ENCODE results near the gene ASB2. TPM values are rescaled to one million over a fixed set of nuclear protein-coding genes. Genes with fewer than 3 reads are reported as not detected.

ASB2 gene
- total and polyA plus RNA-seq, 2 of the 4 experiments (the other 2 are of a cell fraction): 0.54 to 0.77 TPM

GRCh38 chr14:93972618-93973205 lies 3.7 kb downstream of the ASB2 start:
- H4K91ac ChIP-seq (ENCODE audit: insufficient read depth, low read depth, low read length): no peak overlapping the region
- ChIA-PET CTCF (no interaction called here), POLR2A (ENCODE audit: unreplicated experiment) (no interaction called here)
- intact Hi-C loops (cut with micrococcal nuclease): no loop called here
- no peak overlapping the region for H3K56ac ChIP-seq (ENCODE audit: extremely low read depth, insufficient read depth, low read length)
- no TSS peak for BruUV-seq (replicated peaks)
- H4K5ac ChIP-seq (ENCODE audit: low read depth, low read length): no peak overlapping the region
- H4K20me1 ChIP-seq (ENCODE audit: insufficient read depth, low read length): no peaks in the 10 kb centered on the region
- H3K4me3 ChIP-seq (ENCODE audit: insufficient read depth, low read depth, low read length): no peak overlapping the region
- no peaks in the 10 kb centered on the region for H3K79me1 ChIP-seq (ENCODE audit: low read depth in 1 of 2, low read length in 2 of 2)
- H3K4me2 ChIP-seq (ENCODE audit: low read depth, low read length): no peak overlapping the region
- H3K18ac ChIP-seq (ENCODE audit: low read depth, low read length): no peak overlapping the region
- no peak overlapping the region for H2BK15ac ChIP-seq (ENCODE audit: low read depth, low read length)
- H3K9me3 ChIP-seq (ENCODE audit: control insufficient read depth, insufficient read depth, low read length): no peaks in the 10 kb centered on the region
- ATAC-seq (ENCODE audit: low read depth) (no peak), DNase-seq (no peak)
- H2BK120ac ChIP-seq (ENCODE audit: low read depth, low read length): no peak overlapping the region
- H3K4ac ChIP-seq (ENCODE audit: low read depth, low read length): no peak overlapping the region
- no peak overlapping the region for H3K14ac ChIP-seq (replicated peaks; ENCODE audit: low read depth, low read length)
- H2AK9ac ChIP-seq (replicated peaks; ENCODE audit: low read depth, low read length, poor library complexity): no peak overlapping the region
- H2AK5ac ChIP-seq (ENCODE audit: low read depth, low read length): no peak overlapping the region
- H2AFZ ChIP-seq (replicated peaks; ENCODE audit: low read length, poor library complexity): no peak overlapping the region
- WGBS, 2 experiments (ENCODE audit: extremely low coverage in 2 of 2, insufficient read length in 1 of 2): 100% methylated on average over 4 of the region's 6 CpGs; no CpG with 5 or more reads in 1 of the 2 experiments
- peaks cover 7% of the 10 kb centered on the region for H3K4me1 ChIP-seq (ENCODE audit: control insufficient read depth, insufficient read depth, low read length)
- no peak overlapping the region for H3K27ac ChIP-seq (ENCODE audit: insufficient read depth, low read length)
- H3K9ac ChIP-seq (ENCODE audit: low read depth, low read length): no peak overlapping the region
- TF ChIP-seq CTCF (conservative IDR thresholded peaks at IDR 0.05; ENCODE audit: low read depth, low read length): no peak
- no peak for TF ChIP-seq RCOR1 (IDR thresholded peaks at IDR 0.05; ENCODE audit: insufficient replicate concordance, low read length)
- no peak for TF ChIP-seq RFX5 (IDR thresholded peaks at IDR 0.05; ENCODE audit: low read depth, low read length)
- no peak for TF ChIP-seq CHD1 (IDR thresholded peaks at IDR 0.05; ENCODE audit: low read depth, low read length)
- no peak for TF ChIP-seq MXI1 (IDR thresholded peaks at IDR 0.05; ENCODE audit: borderline replicate concordance, low read depth, low read length)
- no peak for TF ChIP-seq MAFK (IDR thresholded peaks at IDR 0.05; ENCODE audit: low read depth, low read length)
- no peak for TF ChIP-seq CEBPB (IDR thresholded peaks at IDR 0.05; ENCODE audit: low read depth, low read length)
- no peak overlapping the region for H4K8ac ChIP-seq (ENCODE audit: low read depth in 2 of 2, low read length in 2 of 2)
- peaks cover 2% of the 10 kb centered on the region; the same call in 1 of the 2 replicates for H3K27me3 ChIP-seq (ENCODE audit: control insufficient read depth, insufficient read depth, low read length)
- in situ Hi-C loops (cut with MboI; ENCODE audit: low sequenced_read_pairs): no loop called here
- H2BK20ac ChIP-seq (ENCODE audit: low read depth, low read length): no peak overlapping the region
- peaks cover 7% of the 10 kb centered on the region; the same call in 1 of the 2 replicates for H3K9me1 ChIP-seq (ENCODE audit: insufficient read depth, low read length)
- no peaks in the 10 kb centered on the region for H3K36me3 ChIP-seq (ENCODE audit: control insufficient read depth, insufficient read depth, low read length)
- dilution Hi-C loops (cut with HindIII; ENCODE audit: low sequenced_read_pairs, unreplicated experiment): no loop called here
- H2BK5ac ChIP-seq (ENCODE audit: low read depth, low read length, poor library complexity, severe bottlenecking): no peak overlapping the region
- H3K23ac ChIP-seq (ENCODE audit: low read depth, low read length): no peak overlapping the region

Data from IMR-90 (cell line).